ENCODE data around the gene JPH4. TPM values are rescaled to one million over a fixed set of nuclear protein-coding genes. Genes with fewer than 3 reads are reported as not detected.

Gene JPH4
- total and polyA plus RNA-seq, 2 of the 8 experiments (the other 6 are each of a cell fraction or from before 2014, with no cell fraction given): 23.9 to 46.7 TPM

GRCh38 chr14:23557946-23558345 is 20.6 kb downstream of the JPH4 start:
- POLR2A ChIA-PET (ENCODE audit: partially characterized antibody): interaction anchor here (1.3 to 52.7 kb wide), 4 partner anchors 9 to 79 kb away, joined by 4 to 1523 read pairs (median 492); partner anchors contain the start of genes AP1G2, NGDN and ZFHX2
- FAIRE-seq: no peak
- no peak for TF ChIP-seq GABPA (IDR thresholded peaks at IDR 0.05; ENCODE audit: borderline replicate concordance, insufficient read depth, low read length)
- no peak for TF ChIP-seq KDM1A (IDR thresholded peaks at IDR 0.05; ENCODE audit: borderline replicate concordance, low read length)
- TF ChIP-seq POLR2AphosphoS5 (IDR thresholded peaks at IDR 0.05; ENCODE audit: low read depth, low read length): peak; percentile 42; the same call in 1 of the 2 replicates

More at GRCh38 chr14:23557946-23558345, 20.6 kb downstream of the JPH4 start:
- H3K27me3 ChIP-seq (replicated peaks in 1 of 4; ENCODE audit: control insufficient read depth in 3 of 4, extremely low read depth in 1 of 4, insufficient read depth in 3 of 4, low read length in 3 of 4): no peaks in the 10 kb centered on the region
- H3K23me2 ChIP-seq (ENCODE audit: low read depth, low read length): peaks cover 7% of the 10 kb centered on the region
- DNase-seq (ENCODE audit: low read depth in 1 of 2, low spot score in 2 of 2): no peak
- H3K9ac ChIP-seq (replicated peaks in 1 of 4; ENCODE audit: extremely low read depth in 1 of 4, low read depth in 3 of 4, low read length in 3 of 4): no peak overlapping the region
- H2BK12ac ChIP-seq (ENCODE audit: low read depth, low read length): no peak overlapping the region
- no peak overlapping the region for H2BK5ac ChIP-seq (ENCODE audit: low read depth, low read length)
- H4K8ac ChIP-seq (ENCODE audit: extremely low read depth, insufficient read depth, low read length): no peak overlapping the region
- H2AK5ac ChIP-seq (ENCODE audit: low read depth, low read length): no peak overlapping the region
- peaks cover 5 to 29% (median 11%) of the 10 kb centered on the region in 4 experiments; a peak in 7 of 8 replicates for H3K36me3 ChIP-seq (ENCODE audit: control insufficient read depth in 2 of 4, insufficient read depth in 4 of 4, low read length in 3 of 4)
- H4K20me1 ChIP-seq (replicated peaks in 1 of 2; ENCODE audit: control insufficient read depth in 1 of 2, insufficient read depth in 2 of 2, low read length in 2 of 2): peaks cover 0 to 7% of the 10 kb centered on the region in 2 experiments
- no peaks in the 10 kb centered on the region for H3K9me3 ChIP-seq (ENCODE audit: insufficient read depth in 2 of 2, low read depth in 1 of 2, low read length in 1 of 2)
- H3K27ac ChIP-seq (ENCODE audit: low read depth, low read length): no peak overlapping the region
- peaks cover 0 to 14% (median 8%) of the 10 kb centered on the region in 4 experiments; a peak in 6 of 7 replicates for H3K4me1 ChIP-seq (replicated peaks in 1 of 4; ENCODE audit: control insufficient read depth in 3 of 4, insufficient read depth in 4 of 4, low read length in 3 of 4)
- H3K4me3 ChIP-seq (ENCODE audit: extremely low read depth in 1 of 4, insufficient read depth in 2 of 4, low read depth in 3 of 4, low read length in 4 of 4): no peak overlapping the region
- no peak overlapping the region for H2BK15ac ChIP-seq (ENCODE audit: low read length)
- no peak overlapping the region for H3K4ac ChIP-seq (replicated peaks; ENCODE audit: insufficient read length, low read depth, low read length)
- no peak overlapping the region for H3K18ac ChIP-seq (ENCODE audit: extremely low read depth, low read length)
- H3K23ac ChIP-seq (ENCODE audit: insufficient read length): no peak overlapping the region
- CTCF ChIA-PET (ENCODE audit: partially characterized antibody): interaction anchor here (0.7 to 70.5 kb wide), 9 partner anchors 30 to 261 kb away, joined by 3 to 2092 read pairs (median 14); partner anchors contain the start of genes NGDN and PABPN1
- no peak overlapping the region for H3K14ac ChIP-seq (ENCODE audit: insufficient read length)
- no peak overlapping the region for H2BK20ac ChIP-seq (ENCODE audit: low read length)
- H3K79me1 ChIP-seq (ENCODE audit: low read depth, low read length): 0 out of 2 replicates have a peak, but pooled peaks cover 7% of the 10 kb centered on the region
- 82% methylated on average over 1 of the region's 1 CpG; no CpG with 5 or more reads in 1 of the 2 experiments for WGBS, 2 experiments (ENCODE audit: extremely low coverage in 1 of 2, insufficient coverage in 1 of 2, insufficient read length in 1 of 2, insufficient replicate concordance in 2 of 2, low coverage in 1 of 2, low lambda C conversion rate in 2 of 2, missing lambda C conversion rate in 1 of 2)
- H4K91ac ChIP-seq (replicated peaks; ENCODE audit: insufficient read length, low read length): no peak overlapping the region
- no peak overlapping the region for H3K56ac ChIP-seq (replicated peaks; ENCODE audit: insufficient read length, low read depth, low read length)
- H4K5ac ChIP-seq (ENCODE audit: insufficient read length, low read depth, low read length): no peak overlapping the region
- peak overlapping the region in 1 of 2 experiments; percentile 93; a peak in 1 of 4 replicates for H3K4me2 ChIP-seq (ENCODE audit: insufficient read depth in 1 of 2, low read depth in 2 of 2, low read length in 2 of 2)
- no peak overlapping the region for H2AFZ ChIP-seq (ENCODE audit: low read length)
- peaks cover 0 to 19% of the 10 kb centered on the region in 2 experiments; a peak in 2 of 4 replicates for H3K79me2 ChIP-seq (ENCODE audit: control insufficient read depth in 1 of 2, insufficient read depth in 2 of 2, low read length in 2 of 2)
- H2BK120ac ChIP-seq (replicated peaks; ENCODE audit: low read depth, low read length): no peak overlapping the region

Data from H1 (cell line).